IMR-90 (cell line): ENCODE data around the gene TK2. TPM values are rescaled to one million over a fixed set of nuclear protein-coding genes. Genes with fewer than 3 reads are reported as not detected.

Experiments
- ATAC-seq: fragments of 200-7000 bp; cut with Tn5 transposase; 2 replicates; pipeline ENCODE4 v1.9.1; 2020; ENCODE audit warnings: low read depth, mild to moderate bottlenecking, moderate library complexity
- BruUV-seq: library from RNA; stranded (reverse); fragments of 400-500 nt; replicated peaks from 2 replicates; lab custom pipeline; 2021; lab: Mats Ljungman, UMichigan
- CTCF ChIA-PET: fragments of 300-600 bp; formaldehyde crosslinking; extraction: SDS; loops from one replicate; lab custom pipeline; 2021; ENCODE audit warnings: antibody characterized with exemption; lab: Yijun Ruan, JAX
- POLR2A ChIA-PET: fragments of 300-600 bp; sonication (Branson Sonifier 250); formaldehyde crosslinking; loops from one replicate; lab custom pipeline; 2022; ENCODE audit warnings: antibody characterized with exemption; ENCODE audit not compliant: unreplicated experiment; lab: Charles Lee
- DNase-seq: peaks from one replicate; pipeline ENCODE4 v3.0.0; 2013
- H2AFZ ChIP-seq: replicated peaks from 2 replicates; pipeline ENCODE3; 2013; ENCODE audit warnings: low read length, mild to moderate bottlenecking; ENCODE audit not compliant: poor library complexity
- H2AK5ac ChIP-seq: 2 replicates; pipeline ENCODE4 v1.6.1; 2013; ENCODE audit warnings: low read depth, low read length, inconsistent platforms
- H2AK9ac ChIP-seq: replicated peaks from 2 replicates; pipeline ENCODE3; 2013; ENCODE audit warnings: mild to moderate bottlenecking, low read depth, low read length, moderate library complexity; ENCODE audit not compliant: poor library complexity
- H2BK120ac ChIP-seq: 2 replicates; pipeline ENCODE4 v1.6.1; 2013; ENCODE audit warnings: low read depth, low read length, inconsistent platforms
- H2BK15ac ChIP-seq: 3 replicates; pipeline ENCODE4 v1.6.1; 2013; ENCODE audit warnings: low read depth, low read length, inconsistent platforms
- H2BK20ac ChIP-seq: 2 replicates; pipeline ENCODE4 v1.6.1; 2013; ENCODE audit warnings: low read depth, mild to moderate bottlenecking, inconsistent platforms, low read length, moderate library complexity
- H2BK5ac ChIP-seq: 2 replicates; pipeline ENCODE4 v1.6.1; 2013; ENCODE audit warnings: mild to moderate bottlenecking, low read depth, low read length, inconsistent platforms; ENCODE audit not compliant: poor library complexity, severe bottlenecking
- H3K14ac ChIP-seq: replicated peaks from 2 replicates; pipeline ENCODE4 v1.6.1; 2013; ENCODE audit warnings: low read depth, low read length, inconsistent platforms
- H3K18ac ChIP-seq: 2 replicates; pipeline ENCODE4 v1.6.1; 2013; ENCODE audit warnings: low read depth, low read length, control low read depth
- H3K23ac ChIP-seq: 2 replicates; pipeline ENCODE4 v1.6.1; 2013; ENCODE audit warnings: low read depth, low read length, inconsistent platforms
- H3K27ac ChIP-seq: 2 replicates; pipeline ENCODE4 v1.5.1; 2013; ENCODE audit warnings: mild to moderate bottlenecking, control low read depth, low read length; ENCODE audit not compliant: insufficient read depth
- H3K27me3 ChIP-seq: 2 replicates; pipeline ENCODE4 v1.6.1; 2013; ENCODE audit warnings: low read length; ENCODE audit not compliant: control insufficient read depth, insufficient read depth
- H3K36me3 ChIP-seq: 2 replicates; pipeline ENCODE4 v1.6.1; 2013; ENCODE audit warnings: low read length, mixed read lengths; ENCODE audit not compliant: control insufficient read depth, insufficient read depth
- H3K4ac ChIP-seq: 2 replicates; pipeline ENCODE4 v1.6.1; 2013; ENCODE audit warnings: low read depth, low read length, inconsistent platforms
- H3K4me1 ChIP-seq: 2 replicates; pipeline ENCODE4 v1.6.1; 2013; ENCODE audit warnings: low read length, mixed read lengths; ENCODE audit not compliant: control insufficient read depth, insufficient read depth
- H3K4me2 ChIP-seq: 2 replicates; pipeline ENCODE4 v1.6.1; 2013; ENCODE audit warnings: low read depth, mild to moderate bottlenecking, control low read depth, low read length, moderate library complexity
- H3K4me3 ChIP-seq: 2 replicates; pipeline ENCODE4 v1.5.1; 2013; ENCODE audit warnings: low read depth, mild to moderate bottlenecking, control low read depth, low read length, moderate library complexity; ENCODE audit not compliant: insufficient read depth
- H3K56ac ChIP-seq: 2 replicates; pipeline ENCODE4 v1.6.1; 2013; ENCODE audit warnings: low read length, inconsistent platforms; ENCODE audit not compliant: insufficient read depth; ENCODE audit errors: extremely low read depth
- H3K79me1 ChIP-seq, 2 experiments: 2 replicates each; pipeline ENCODE4 v1.6.1; 2013; ENCODE audit warnings: low read length in 2 of 2, inconsistent platforms in 1 of 2, low read depth in 1 of 2
- H3K9ac ChIP-seq: 2 replicates; pipeline ENCODE4 v1.6.1; 2013; ENCODE audit warnings: low read depth, low read length, control low read depth
- H3K9me1 ChIP-seq: 2 replicates; pipeline ENCODE4 v1.6.1; 2013; ENCODE audit warnings: low read length, inconsistent platforms; ENCODE audit not compliant: insufficient read depth
- H3K9me3 ChIP-seq: 2 replicates; pipeline ENCODE4 v1.6.1; 2013; ENCODE audit warnings: low read length; ENCODE audit not compliant: control insufficient read depth, insufficient read depth
- H4K20me1 ChIP-seq: 2 replicates; pipeline ENCODE4 v1.6.1; 2013; ENCODE audit warnings: low read length, inconsistent platforms; ENCODE audit not compliant: insufficient read depth
- H4K5ac ChIP-seq: 2 replicates; pipeline ENCODE4 v1.6.1; 2013; ENCODE audit warnings: mild to moderate bottlenecking, low read depth, low read length, control low read depth
- H4K8ac ChIP-seq, 2 experiments: 2 replicates each; pipeline ENCODE4 v1.6.1; 2013; ENCODE audit warnings: low read depth in 2 of 2, low read length in 2 of 2, control low read depth in 1 of 2, inconsistent platforms in 1 of 2
- H4K91ac ChIP-seq: 2 replicates; pipeline ENCODE4 v1.6.1; 2013; ENCODE audit warnings: low read depth, low read length, inconsistent platforms; ENCODE audit not compliant: insufficient read depth
- BHLHE40 ChIP-seq: fragments of 150-350 bp; IDR thresholded peaks from 2 replicates; pipeline ENCODE4 v1.6.1; 2016; ENCODE audit warnings: mild to moderate bottlenecking, low read depth, low read length
- CEBPB ChIP-seq: IDR thresholded peaks from 2 replicates; pipeline ENCODE4 v1.6.1; 2012; ENCODE audit warnings: low read depth, low read length, improper control_type of control experiment
- CHD1 ChIP-seq: IDR thresholded peaks from 2 replicates; pipeline ENCODE4 v1.6.1; 2012; ENCODE audit warnings: low read depth, low read length, improper control_type of control experiment
- CTCF ChIP-seq: conservative IDR thresholded peaks from 2 replicates; pipeline ENCODE4 v1.5.1; 2012; ENCODE audit warnings: mild to moderate bottlenecking, low read depth, low read length, improper control_type of control experiment
- ELK1 ChIP-seq: fragments of 150-350 bp; IDR thresholded peaks from 2 replicates; pipeline ENCODE4 v1.6.1; 2016; ENCODE audit warnings: low read depth, mild to moderate bottlenecking, low read length, moderate library complexity, borderline replicate concordance
- FOS ChIP-seq: fragments of 150-350 bp; IDR thresholded peaks from 2 replicates; pipeline ENCODE4 v1.6.1; 2016; ENCODE audit warnings: low read depth, low read length
- MAFK ChIP-seq: IDR thresholded peaks from 2 replicates; pipeline ENCODE4 v1.6.1; 2012; ENCODE audit warnings: low read depth, low read length, improper control_type of control experiment
- MAZ ChIP-seq: IDR thresholded peaks from 2 replicates; pipeline ENCODE4 v1.6.1; 2012; ENCODE audit warnings: low read depth, mild to moderate bottlenecking, low read length, improper control_type of control experiment, moderate library complexity, borderline replicate concordance
- MXI1 ChIP-seq: IDR thresholded peaks from 2 replicates; pipeline ENCODE4 v1.6.1; 2012; ENCODE audit warnings: low read depth, mild to moderate bottlenecking, low read length, moderate library complexity, borderline replicate concordance
- NFE2L2 ChIP-seq: fragments of 150-350 bp; IDR thresholded peaks from 2 replicates; pipeline ENCODE4 v1.6.1; 2016; ENCODE audit warnings: low read depth, mild to moderate bottlenecking, low read length
- POLR2A ChIP-seq: IDR thresholded peaks from 2 replicates; pipeline ENCODE4 v1.6.1; 2012; ENCODE audit warnings: mild to moderate bottlenecking, low read depth, low read length
- RAD21 ChIP-seq: IDR thresholded peaks from 2 replicates; pipeline ENCODE4 v1.6.1; 2012; ENCODE audit warnings: low read length, improper control_type of control experiment
- RCOR1 ChIP-seq: IDR thresholded peaks from 2 replicates; pipeline ENCODE4 v1.6.1; 2012; ENCODE audit warnings: mild to moderate bottlenecking, low read length, improper control_type of control experiment; ENCODE audit not compliant: insufficient replicate concordance
- RFX5 ChIP-seq: IDR thresholded peaks from 2 replicates; pipeline ENCODE4 v1.8.0; 2012; ENCODE audit warnings: low read depth, mild to moderate bottlenecking, low read length, moderate library complexity
- USF2 ChIP-seq: fragments of 150-350 bp; IDR thresholded peaks from 2 replicates; pipeline ENCODE4 v1.6.1; 2017; ENCODE audit warnings: mild to moderate bottlenecking, antibody characterized with exemption, low read length, low read depth
- WGBS, 2 experiments: methylation state at CpG; one replicate each; pipeline versions ENCODE4 v1.1.5 to v1.1.7; 2013; ENCODE audit warnings: missing lambda C conversion rate in 2 of 2; ENCODE audit not compliant: insufficient read length in 1 of 2; ENCODE audit errors: extremely low coverage in 2 of 2; 5-methylcytosine and 5-hydroxymethylcytosine counted together
- dilution Hi-C: fragments of 300-500 bp; cut with HindIII; formaldehyde crosslinking; loops from one replicate; pipeline ENCODE4 v1.14.3; 2018; ENCODE audit warnings: low sequenced_read_pairs; ENCODE audit not compliant: unreplicated experiment
- in situ Hi-C: fragments of 300-500 bp; cut with MboI; formaldehyde crosslinking; loops from 3 replicates; pipeline ENCODE4 v1.14.3; 2019; ENCODE audit warnings: low sequenced_read_pairs, inconsistent platforms, mixed read lengths
- intact Hi-C: fragments of 100-400 bp; cut with micrococcal nuclease; formaldehyde crosslinking; loops from 2 replicates; pipeline ENCODE4 v1.10.0; 2022
- polyA plus RNA-seq, 3 experiments: library from polyadenylated mRNA; depleted of rRNA; stranded (reverse); fragments of >200 nt; gene quantifications; 2 replicates each; pipeline ENCODE4 v1.2.3, GENCODE V29; 2012; ENCODE audit warnings: low replicate concordance in 1 of 3
- total RNA-seq: library from RNA; depleted of rRNA; stranded (reverse); fragments of >200 nt; gene quantifications from 2 replicates; pipeline ENCODE4 v1.2.3, GENCODE V29; 2012

Gene TK2
- total and polyA plus RNA-seq, 2 of the 4 experiments (the other 2 are of a cell fraction), result 14.7 to 16.5 TPM

- H3K14ac ChIP-seq, result no peak overlapping the region; the same call in 1 of the 2 replicates
- no peak overlapping the region for H4K8ac ChIP-seq
- BruUV-seq, result no TSS peak
- no peak overlapping the region for H2AFZ ChIP-seq
- no peak overlapping the region for H2BK20ac ChIP-seq
- peaks cover 20% of the 10 kb centered on the region for H3K9me1 ChIP-seq
- H4K91ac ChIP-seq, result no peak overlapping the region
- CTCF ChIA-PET, result interaction anchor here (1.4 kb wide), 1 partner anchor 11 kb away, joined by 4 read pairs; no protein-coding TSS in a partner anchor
- peaks cover 3 to 22% of the 10 kb centered on the region in 2 experiments; a peak in 3 of 4 replicates for H3K79me1 ChIP-seq
- H3K36me3 ChIP-seq, result peaks cover 20% of the 10 kb centered on the region; the same call in 1 of the 2 replicates
- ATAC-seq, result no peak
- H2BK5ac ChIP-seq, result no peak overlapping the region
- H3K4me1 ChIP-seq, result peaks cover 12% of the 10 kb centered on the region
- DNase-seq, result no peak
- no peak overlapping the region for H2AK5ac ChIP-seq
- in situ Hi-C loops (no loop called here), intact Hi-C loops (no loop called here), dilution Hi-C loops (no loop called here)
- H4K5ac ChIP-seq, result no peak overlapping the region
- H2BK15ac ChIP-seq, result no peak overlapping the region
- H3K9me3 ChIP-seq, result no peaks in the 10 kb centered on the region
- no peak overlapping the region for H3K56ac ChIP-seq
- no peak overlapping the region for H3K4ac ChIP-seq
- H3K4me2 ChIP-seq, result no peak overlapping the region
- POLR2A ChIA-PET, result no interaction called here
- H4K20me1 ChIP-seq, result no peaks in the 10 kb centered on the region; the same call in 1 of the 2 replicates
- no peak overlapping the region for H2BK120ac ChIP-seq
- no peak overlapping the region for H3K4me3 ChIP-seq
- H3K9ac ChIP-seq, result no peak overlapping the region
- H3K27ac ChIP-seq, result no peak overlapping the region
- no peak overlapping the region for H3K23ac ChIP-seq
- no peak overlapping the region for H3K18ac ChIP-seq
- WGBS, 2 experiments, result no CpG with 5 or more reads among the region's 11 CpGs
- H3K27me3 ChIP-seq, result no peaks in the 10 kb centered on the region
- H2AK9ac ChIP-seq, result no peak overlapping the region
- TF ChIP-seq CHD1 (no peak), CTCF (no peak), RCOR1 (no peak), NFE2L2 (no peak), MAFK (no peak), BHLHE40 (no peak), POLR2A (no peak), MAZ (no peak), USF2 (no peak), ELK1 (no peak), FOS (no peak), CEBPB (no peak), RAD21 (no peak), RFX5 (no peak), MXI1 (no peak)
These were observed 26.9 kb downstream of the TK2 start for GRCh38 chr16:66522816-66523590.
